Lower lobe of right lung (tissue), 2 donors: Measurements from ENCODE around the gene RNF44. TPM values are rescaled to one million over a fixed set of nuclear protein-coding genes. Genes with fewer than 3 reads are reported as not detected.

Experiments
- ATAC-seq, 2 donors: fragments of 200-7000 bp; cut with Tn5 transposase; one replicate each; pipeline ENCODE4 v1.9.1; 2020 to 2022; ENCODE audit warnings: mild to moderate bottlenecking in 2 of 2, moderate library complexity in 2 of 2
- DNase-seq: peaks from one replicate; pipeline ENCODE4 v3.0.0-alpha.2; 2020
- H3K27ac ChIP-seq: fragments of 200-600 bp; one replicate; pipeline ENCODE4 v1.8.0; 2022
- H3K27me3 ChIP-seq: fragments of 200-600 bp; one replicate; pipeline ENCODE4 v1.8.0; 2022; ENCODE audit warnings: low read depth
- H3K36me3 ChIP-seq: fragments of 200-600 bp; one replicate; pipeline ENCODE4 v1.8.0; 2022; ENCODE audit warnings: mild to moderate bottlenecking
- H3K4me1 ChIP-seq: fragments of 200-600 bp; one replicate; pipeline ENCODE4 v1.8.0; 2022
- H3K4me3 ChIP-seq: fragments of 200-600 bp; one replicate; pipeline ENCODE4 v1.8.0; 2022; ENCODE audit warnings: mild to moderate bottlenecking
- H3K9me3 ChIP-seq: fragments of 200-600 bp; one replicate; pipeline ENCODE4 v1.8.0; 2022
- CTCF ChIP-seq: fragments of 200-600 bp; IDR thresholded peaks from one replicate; pipeline ENCODE4 v1.8.0; 2022; ENCODE audit warnings: antibody characterized with exemption, mild to moderate bottlenecking
- intact Hi-C: fragments of 100-400 bp; cut with DNase I; formaldehyde crosslinking; loops from one replicate; pipeline ENCODE4 v1.11.0; 2022
- total RNA-seq: library from RNA; stranded (reverse); fragmentation: NEBNext Ultra II Directional; extraction: Animal tissue kit (Norgen Biotek cat#: 25700); gene quantifications from one replicate; pipeline ENCODE4 v1.2.1, GENCODE V29; 2021
- donor health status: DM: no; HTN: yes; CAD: no; lungs with severe emphysema.

RNF44 gene
- total RNA-seq, 1 donor from 2014 or later, result 55.1 TPM

- no peak for TF ChIP-seq CTCF
- intact Hi-C loops, result no loop called here
- DNase-seq (no peak), ATAC-seq (no peak)
- Histone ChIP-seq H3K36me3 (no peaks in the 10 kb centered on the region), H3K27me3 (no peaks in the 10 kb centered on the region), H3K4me1 (no peaks in the 10 kb centered on the region), H3K4me3 (no peak overlapping the region), H3K27ac (no peak overlapping the region), H3K9me3 (no peaks in the 10 kb centered on the region)
Observed at GRCh38 chr5:176577312-176578176, 40.3 kb upstream of the RNF44 start.

- Histone ChIP-seq H3K36me3 (no peaks in the 10 kb centered on the region), H3K27me3 (no peaks in the 10 kb centered on the region), H3K27ac (no peak overlapping the region), H3K4me1 (no peaks in the 10 kb centered on the region), H3K9me3 (no peaks in the 10 kb centered on the region), H3K4me3 (no peak overlapping the region)
- DNase-seq (no peak), ATAC-seq (no peak)
- no peak for TF ChIP-seq CTCF
- intact Hi-C loops, result no loop called here
Observed at GRCh38 chr5:176575488-176576422, 38.6 kb upstream of the RNF44 start.

GRCh38 chr5:176575066-176575465, 37.9 kb upstream of the RNF44 start:
- no peaks in the 10 kb centered on the region for H3K36me3 ChIP-seq
- no peaks in the 10 kb centered on the region for H3K9me3 ChIP-seq
- H3K4me3 ChIP-seq, result no peak overlapping the region
- H3K27ac ChIP-seq, result no peak overlapping the region
- peaks cover 6% of the 10 kb centered on the region for H3K27me3 ChIP-seq
- ATAC-seq, result no peak
- DNase-seq, result no peak
- no peak for TF ChIP-seq CTCF
- intact Hi-C loops, result no loop called here
- no peaks in the 10 kb centered on the region for H3K4me1 ChIP-seq

GRCh38 chr5:176574297-176574591, 37.0 kb upstream of the RNF44 start:
- no peaks in the 10 kb centered on the region for H3K9me3 ChIP-seq
- H3K36me3 ChIP-seq, result no peaks in the 10 kb centered on the region
- no peak overlapping the region for H3K27ac ChIP-seq
- TF ChIP-seq CTCF, result no peak
- intact Hi-C loops, result no loop called here
- DNase-seq, result no peak
- no peak overlapping the region for H3K4me3 ChIP-seq
- no peaks in the 10 kb centered on the region for H3K4me1 ChIP-seq
- peaks cover 12% of the 10 kb centered on the region for H3K27me3 ChIP-seq
- ATAC-seq, result no peak

GRCh38 chr5:176573564-176574296, 36.5 kb upstream of the RNF44 start:
- H3K27ac ChIP-seq, result no peak overlapping the region
- peak; percentile 79 for DNase-seq
- peak; percentile 78 to 80 for ATAC-seq
- H3K4me1 ChIP-seq, result no peaks in the 10 kb centered on the region
- no peaks in the 10 kb centered on the region for H3K9me3 ChIP-seq
- intact Hi-C loops, result no loop called here
- H3K4me3 ChIP-seq, result no peak overlapping the region
- no peaks in the 10 kb centered on the region for H3K36me3 ChIP-seq
- peaks cover 14% of the 10 kb centered on the region for H3K27me3 ChIP-seq
- peak; percentile 82 for TF ChIP-seq CTCF
